Caki2 (cell line): Measurements from ENCODE around the gene USP6NL. TPM values are rescaled to one million over a fixed set of nuclear protein-coding genes. Genes with fewer than 3 reads are reported as not detected.

Source experiments
- DNase-seq: peaks from one replicate; pipeline ENCODE4 v3.0.0-alpha.2; 2015; ENCODE audit warnings: low read depth
- in situ Hi-C: cut with HindIII; loops from 2 replicates; pipeline ENCODE4 v1.10.0; 2016; ENCODE audit warnings: low sequenced_read_pairs, low pct_unique_long_range_greater_than_20kb, mixed read lengths
- total RNA-seq: library from RNA; depleted of rRNA; stranded (reverse); fragments of >200 nt; shearing (Covaris generic); gene quantifications from 2 replicates; pipeline ENCODE4 v1.2.3, GENCODE V29; 2014; ENCODE audit warnings: low replicate concordance

USP6NL gene
- total RNA-seq, 1 experiment from 2014 or later = 8.2 TPM

DNA sequence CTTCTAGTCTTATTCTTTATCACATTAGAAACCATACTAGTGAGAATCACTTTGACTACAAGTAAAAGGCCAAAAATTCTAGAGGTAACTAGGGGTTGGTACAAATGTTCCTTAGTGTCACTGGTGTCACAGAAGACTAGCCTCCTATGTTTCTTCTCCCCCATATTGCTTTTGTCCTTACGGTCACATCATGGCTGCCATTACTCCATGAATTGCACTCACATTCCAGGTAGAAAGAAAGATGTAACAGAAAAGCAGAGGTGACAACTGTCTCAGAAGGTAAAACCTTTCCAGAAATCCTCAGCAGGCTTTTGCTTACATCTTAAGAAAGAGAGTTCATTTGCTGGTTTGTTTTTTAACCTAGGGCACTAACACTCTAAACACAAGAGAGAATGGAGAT is 42.9 kb downstream of the USP6NL start:
- DNase-seq = no peak
- in situ Hi-C loops = no loop called here

DNA sequence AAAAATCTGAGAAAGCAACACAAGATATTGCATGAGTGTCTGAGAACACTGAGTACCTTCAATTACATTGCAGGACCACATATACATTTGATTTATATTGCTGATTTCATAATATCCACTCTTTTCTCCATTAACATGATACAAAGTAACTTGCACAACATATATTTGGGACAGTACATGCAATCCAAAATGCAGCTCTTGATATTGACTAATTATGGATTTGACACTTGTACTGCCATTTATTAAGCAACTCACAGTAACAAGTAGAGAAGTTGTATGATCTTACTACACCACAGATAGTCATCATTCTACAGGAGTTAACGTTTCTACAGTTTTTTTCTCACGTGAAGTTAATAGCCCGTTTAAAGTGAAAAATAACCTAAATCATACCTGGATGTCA is 46.7 kb downstream of the USP6NL start:
- no peak for DNase-seq
- in situ Hi-C loops = no loop called here

DNA sequence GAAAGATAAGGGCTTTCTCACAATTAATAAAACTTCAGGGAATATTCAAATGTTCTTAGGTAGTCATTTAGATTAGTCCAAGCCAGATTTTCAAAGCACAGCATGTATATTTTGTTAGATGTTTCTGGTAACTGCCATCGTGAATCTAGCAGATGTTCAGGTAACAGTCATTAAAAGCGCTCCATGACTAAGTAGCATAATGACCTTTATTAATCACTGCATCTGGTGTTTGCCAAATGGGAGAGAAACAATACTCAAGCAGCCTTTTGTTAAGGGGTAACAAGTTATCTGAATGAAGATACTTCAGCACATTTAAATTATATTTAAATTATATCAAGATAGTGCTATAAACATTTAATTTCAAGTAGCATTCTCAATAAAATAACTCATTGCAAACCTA is 47.5 kb downstream of the USP6NL start:
- no peak for DNase-seq
- in situ Hi-C loops = no loop called here

DNA sequence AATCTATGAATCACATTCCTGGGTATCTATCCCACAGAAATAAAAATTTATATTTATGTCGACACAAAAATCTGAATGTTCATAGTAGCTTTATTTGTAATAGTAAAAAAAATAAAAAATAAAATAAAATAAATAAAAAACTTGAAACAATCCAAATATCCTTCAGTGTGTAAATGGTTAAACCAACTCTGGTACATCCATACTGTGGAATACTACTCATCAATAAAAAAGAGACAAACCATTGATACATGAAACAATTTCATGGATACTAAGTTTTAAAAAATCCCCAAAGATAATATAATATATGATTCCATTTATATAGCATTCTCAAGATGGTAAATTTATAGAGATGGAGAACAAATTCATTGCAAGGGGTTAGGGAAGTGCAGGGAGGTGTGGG is 48.6 kb downstream of the USP6NL start:
- DNase-seq = no peak
- in situ Hi-C loops = no loop called here

DNA sequence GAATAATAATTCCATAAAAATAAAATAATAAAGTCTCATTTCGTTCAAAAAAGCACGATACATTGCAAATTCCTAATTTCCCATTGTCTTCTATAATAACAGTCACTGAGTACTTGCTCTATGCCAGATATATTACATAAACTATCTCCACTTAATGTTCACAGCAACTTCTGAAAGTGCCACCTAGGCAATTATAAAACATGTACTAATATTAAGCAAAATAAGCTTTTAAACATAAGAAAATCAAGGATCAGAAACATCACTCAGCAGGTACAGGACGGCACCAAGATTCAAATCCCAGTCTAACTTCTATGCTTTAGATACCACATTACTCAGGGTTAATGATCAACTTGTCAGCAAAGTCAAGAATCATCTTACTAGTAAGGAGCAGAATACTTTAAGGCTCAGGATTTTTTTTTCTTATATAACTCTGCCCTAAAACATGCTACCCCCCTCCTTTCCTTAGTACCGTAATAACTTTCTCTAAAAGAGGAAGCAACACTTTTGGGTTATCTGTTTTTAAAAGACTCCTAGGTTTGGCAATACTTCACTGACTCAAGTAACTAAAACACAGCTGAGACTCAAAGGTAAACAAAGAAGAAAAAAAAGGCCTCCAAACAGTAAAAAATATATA is 51.3 kb downstream of the USP6NL start:
- in situ Hi-C loops = no loop called here
- DNase-seq = peak; percentile 50

DNA sequence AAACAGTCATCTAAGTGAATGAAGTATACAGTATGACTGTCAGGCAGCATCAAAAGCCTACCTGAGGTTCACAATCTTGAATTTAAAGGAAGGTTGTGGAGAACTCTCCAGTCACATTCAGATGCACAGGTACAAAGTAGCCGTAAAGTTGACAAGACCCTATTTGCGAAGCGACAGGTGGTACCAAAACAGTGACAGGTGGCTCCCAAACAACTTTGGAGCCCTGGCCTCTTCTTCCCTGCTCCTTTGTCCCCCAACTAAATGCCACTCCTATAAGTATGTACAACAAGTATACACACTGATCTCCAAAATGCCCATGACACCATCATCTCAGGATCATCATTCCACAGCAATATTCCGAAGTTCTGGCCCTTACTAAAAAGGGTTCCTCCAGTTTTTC is 53.5 kb downstream of the USP6NL start:
- in situ Hi-C loops = no loop called here
- no peak for DNase-seq

DNA sequence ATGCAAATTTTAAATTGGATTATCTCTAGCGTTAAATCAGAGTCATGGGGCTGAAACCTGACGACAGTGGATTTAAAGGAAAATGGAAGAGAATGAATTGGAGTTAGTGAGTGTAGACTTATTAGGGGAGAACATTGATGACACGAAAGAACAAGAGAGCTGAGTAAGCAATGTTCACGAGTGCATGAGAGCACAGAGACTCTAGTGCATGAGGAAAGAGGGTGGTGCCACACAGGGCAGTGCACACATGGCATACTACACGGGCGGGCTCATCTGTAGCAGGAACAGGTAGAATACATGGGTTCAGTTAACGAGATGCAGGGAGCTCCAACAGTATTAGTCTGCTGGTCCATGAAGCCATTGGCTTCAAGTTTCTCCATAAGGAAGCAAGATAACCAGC is 53.9 kb downstream of the USP6NL start:
- in situ Hi-C loops = no loop called here
- DNase-seq = no peak

DNA sequence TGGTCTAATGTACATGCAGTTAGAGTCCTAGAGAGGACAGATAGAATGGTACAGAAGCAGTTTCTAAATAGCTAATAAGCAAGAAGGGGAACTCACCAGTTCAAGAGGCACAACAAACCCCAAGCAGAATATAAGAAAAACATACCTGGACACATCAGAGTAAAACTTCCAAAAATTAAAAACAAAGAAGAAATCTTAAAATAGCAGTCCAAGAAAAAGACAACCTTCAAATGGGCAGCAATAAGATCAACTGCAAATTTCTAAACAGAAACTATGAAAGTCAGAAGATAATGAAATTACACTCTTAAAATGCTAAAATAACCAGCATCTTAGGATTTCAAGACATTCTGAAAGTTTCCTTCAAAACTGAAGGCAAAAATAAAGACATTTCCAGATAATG is 55.9 kb downstream of the USP6NL start:
- in situ Hi-C loops = no loop called here
- DNase-seq = no peak

DNA sequence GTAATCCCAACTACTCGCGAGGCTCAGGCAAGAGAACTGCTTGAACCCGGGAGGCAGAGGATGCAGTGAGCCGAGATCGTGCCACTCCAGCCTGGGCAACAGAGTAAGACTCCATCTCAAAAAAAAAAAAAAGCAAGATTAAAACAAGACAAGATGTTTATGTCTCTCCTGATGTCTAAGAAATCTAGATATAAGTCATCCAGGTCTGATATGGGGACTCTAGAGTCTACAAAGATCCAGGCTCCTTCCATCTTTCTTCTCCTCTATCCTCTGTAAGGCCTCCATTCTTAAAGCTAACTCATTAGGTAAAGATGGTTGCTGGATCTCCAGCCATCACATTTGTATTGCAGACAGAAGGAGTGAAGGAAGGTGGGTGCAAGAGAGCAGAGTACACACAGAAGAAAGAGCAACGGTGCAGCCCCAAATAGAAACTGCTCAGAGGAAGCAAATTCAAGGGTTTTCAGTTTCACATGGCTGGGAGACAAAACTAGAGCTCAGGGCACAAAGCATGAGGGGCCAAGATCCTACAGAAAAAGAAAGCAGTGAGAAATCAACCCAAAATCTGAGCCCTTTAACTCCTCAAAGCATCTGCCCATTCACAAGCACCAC is 57.6 kb downstream of the USP6NL start:
- in situ Hi-C loops = no loop called here
- DNase-seq = no peak

DNA sequence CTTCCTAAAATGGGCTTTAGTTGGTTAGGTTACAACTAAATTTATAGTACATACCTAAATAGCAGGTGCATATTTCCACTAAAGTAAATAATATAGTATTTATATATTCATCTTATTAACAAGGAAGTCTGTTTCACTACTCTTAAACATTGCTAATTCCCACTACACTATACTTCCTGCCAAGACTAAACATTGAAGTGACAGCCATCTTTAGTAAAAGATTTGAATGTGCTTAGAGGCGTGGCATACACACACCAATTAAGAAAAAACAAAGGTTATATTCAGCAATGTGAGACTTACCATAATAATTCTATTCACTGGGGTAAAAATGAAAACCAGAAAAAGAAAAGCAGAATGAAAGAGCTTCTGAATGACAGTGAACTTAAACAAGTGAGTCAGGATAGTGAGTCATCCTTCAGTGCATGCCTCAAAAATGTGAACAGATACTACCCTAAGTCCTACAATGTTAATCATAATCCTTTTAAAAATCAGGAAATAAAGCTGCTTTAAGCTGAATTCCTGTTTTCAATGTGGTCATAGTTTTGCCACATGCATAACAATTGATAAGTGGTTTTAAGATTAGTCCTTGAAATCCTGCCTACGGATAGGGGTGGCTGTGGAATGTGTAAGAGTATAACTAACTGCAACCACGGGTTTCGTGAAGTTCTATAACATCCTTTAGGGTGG is 59.4 kb downstream of the USP6NL start:
- in situ Hi-C loops = no loop called here
- DNase-seq = peak; percentile 67

DNA sequence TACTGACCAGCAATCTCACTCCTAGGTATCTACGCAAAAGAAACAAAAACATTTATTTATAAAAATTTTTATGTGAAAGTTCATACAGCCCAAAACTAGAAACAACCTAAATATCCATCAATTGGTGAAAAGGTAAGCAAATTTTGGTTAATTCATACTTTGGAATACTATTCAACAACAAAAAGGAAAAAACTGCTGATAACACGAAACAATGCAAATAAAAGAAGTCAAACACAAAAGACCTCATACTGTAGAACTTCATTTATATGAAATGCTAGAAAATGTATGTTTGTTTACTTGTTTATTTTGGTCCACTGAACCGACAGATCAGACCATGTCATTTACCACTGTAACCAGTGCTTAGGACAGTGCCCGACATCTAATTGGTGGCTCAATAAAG is 60.3 kb downstream of the USP6NL start:
- in situ Hi-C loops = no loop called here
- no peak for DNase-seq

DNA sequence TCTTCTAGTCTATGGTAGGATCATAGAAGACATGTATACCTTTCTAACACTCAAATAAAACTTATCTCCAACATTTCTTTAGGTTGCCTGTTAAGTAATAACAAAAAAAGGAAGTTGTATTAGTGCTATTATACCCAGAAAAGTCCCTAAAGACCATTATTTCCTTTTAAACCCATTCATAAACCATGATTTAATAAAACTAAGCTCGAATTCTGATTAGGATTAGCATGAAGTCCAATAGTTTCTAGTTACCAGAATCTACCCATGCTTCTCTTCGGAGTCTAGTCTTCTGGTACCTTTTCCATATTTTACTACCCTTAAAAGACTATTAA is 62.7 kb downstream of the USP6NL start:
- in situ Hi-C loops = no loop called here
- DNase-seq = no peak

DNA sequence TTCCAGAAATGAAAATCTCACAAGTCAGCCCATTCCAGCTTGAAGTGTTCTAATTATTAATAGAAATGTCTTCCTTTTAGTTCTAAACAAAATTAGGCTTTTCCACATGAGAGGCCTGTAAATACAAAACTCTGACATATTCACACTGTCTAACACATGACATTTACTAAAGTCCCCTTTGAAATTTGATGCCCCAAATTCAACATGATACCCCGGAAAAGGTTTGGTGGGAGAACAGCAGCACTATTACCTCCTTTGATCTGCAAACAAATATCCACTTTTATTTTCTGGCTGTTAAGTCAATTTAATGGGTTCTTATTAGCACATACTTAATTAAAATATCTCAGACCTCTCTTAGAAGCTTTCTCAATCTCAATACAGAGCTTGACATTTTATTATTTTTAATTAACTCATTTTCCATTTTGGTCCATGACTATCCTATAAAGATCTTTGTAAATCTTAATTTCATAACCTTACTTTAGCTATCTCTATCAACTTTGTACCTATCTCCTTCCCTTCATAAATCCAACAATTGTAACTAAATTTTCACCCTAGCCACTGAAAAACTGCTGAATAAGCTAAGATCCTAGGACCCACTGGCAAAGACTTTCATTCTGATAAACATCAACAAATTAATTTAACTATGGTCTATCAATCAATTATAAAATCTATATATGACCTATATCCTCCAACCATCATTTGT is 63.2 kb downstream of the USP6NL start:
- no peak for DNase-seq
- in situ Hi-C loops = no loop called here

DNA sequence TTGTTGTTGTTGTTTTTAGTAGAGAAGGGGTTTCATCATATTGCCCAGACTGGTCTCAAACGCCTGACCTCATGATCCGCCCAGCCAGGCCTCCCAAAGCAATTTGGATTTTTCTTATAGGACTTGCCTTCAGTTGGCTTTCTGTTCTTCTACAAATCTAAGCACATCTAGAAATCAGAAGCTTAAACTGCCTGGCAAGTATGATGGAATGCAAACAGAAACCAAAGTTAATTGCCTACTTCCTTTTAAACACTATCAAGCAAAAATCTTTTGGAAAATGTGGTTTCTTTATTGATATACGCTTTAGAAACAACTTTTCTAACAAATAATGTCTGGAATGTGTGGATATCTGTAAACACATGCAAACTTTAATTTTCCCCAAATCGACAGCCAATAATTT is 64.9 kb downstream of the USP6NL start:
- no peak for DNase-seq
- in situ Hi-C loops = no loop called here

DNA sequence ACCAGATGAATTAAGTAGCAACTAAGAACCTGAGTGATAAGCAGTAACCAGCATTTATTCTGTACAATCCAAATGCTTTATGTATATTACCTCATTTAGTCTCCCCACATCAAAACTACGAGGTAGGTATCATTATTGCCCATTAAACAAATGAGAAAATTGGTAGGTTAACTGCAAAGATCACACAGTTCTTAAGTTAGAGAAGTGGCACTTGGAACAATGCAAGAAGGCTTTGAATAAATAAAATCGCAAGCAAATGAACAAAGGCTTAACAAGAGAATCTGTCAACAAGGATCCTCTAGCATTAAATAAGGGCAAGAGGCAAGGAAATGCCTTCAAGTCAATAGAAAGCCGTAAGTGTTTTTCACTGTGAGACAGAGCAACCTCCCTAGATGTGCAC is 70.2 kb downstream of the USP6NL start:
- in situ Hi-C loops = no loop called here
- no peak for DNase-seq

DNA sequence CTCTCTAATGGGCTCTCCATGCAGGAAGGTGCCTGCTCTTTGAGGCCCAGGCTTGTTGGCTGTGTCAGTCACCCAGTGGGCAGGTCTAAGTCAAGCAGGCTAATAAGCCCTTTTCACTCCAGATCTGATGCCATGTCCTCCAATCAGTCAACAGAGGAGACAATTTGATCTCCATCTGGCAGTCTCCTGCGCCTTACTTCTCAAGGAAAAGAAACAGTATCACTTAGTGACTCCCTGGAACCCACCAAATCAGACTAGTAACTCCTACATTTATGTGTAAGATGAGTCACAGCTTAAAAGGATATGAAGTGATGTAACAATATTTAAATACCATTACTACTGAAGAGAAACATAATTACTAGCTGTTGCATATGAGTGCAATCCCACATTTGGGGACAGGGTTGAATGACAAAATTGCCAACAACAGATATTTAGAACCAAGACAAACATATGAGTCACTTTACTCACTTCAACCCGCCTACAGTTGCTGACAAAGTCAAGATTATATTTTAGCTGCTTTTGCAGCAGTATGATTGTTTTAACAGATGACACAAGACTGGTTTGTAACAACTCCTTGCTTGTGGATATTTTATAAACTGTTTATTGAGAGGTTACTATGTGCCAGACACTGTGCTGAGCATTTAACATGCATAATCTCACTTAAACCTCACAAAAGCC is 72.1 kb downstream of the USP6NL start:
- in situ Hi-C loops = no loop called here
- DNase-seq = peak; percentile 18

DNA sequence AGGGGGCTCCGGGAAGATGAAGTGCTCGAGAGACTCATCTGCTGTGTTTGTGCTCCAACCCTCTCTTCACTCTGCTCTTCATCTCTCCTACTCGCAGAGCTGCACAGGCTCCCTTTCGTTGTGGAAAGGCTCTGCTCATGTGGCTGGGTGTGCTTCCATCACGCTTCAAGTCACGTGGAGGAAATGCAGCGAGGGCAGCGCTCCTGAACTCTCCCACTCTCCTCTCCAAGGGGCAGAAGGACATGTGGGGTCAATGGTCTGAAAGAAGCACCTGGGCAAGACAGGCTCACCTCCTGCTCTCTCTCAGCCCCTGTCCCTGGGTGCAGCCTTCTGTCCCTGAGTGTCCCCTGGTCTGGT is 72.6 kb downstream of the USP6NL start:
- in situ Hi-C loops = no loop called here
- DNase-seq = no peak

DNA sequence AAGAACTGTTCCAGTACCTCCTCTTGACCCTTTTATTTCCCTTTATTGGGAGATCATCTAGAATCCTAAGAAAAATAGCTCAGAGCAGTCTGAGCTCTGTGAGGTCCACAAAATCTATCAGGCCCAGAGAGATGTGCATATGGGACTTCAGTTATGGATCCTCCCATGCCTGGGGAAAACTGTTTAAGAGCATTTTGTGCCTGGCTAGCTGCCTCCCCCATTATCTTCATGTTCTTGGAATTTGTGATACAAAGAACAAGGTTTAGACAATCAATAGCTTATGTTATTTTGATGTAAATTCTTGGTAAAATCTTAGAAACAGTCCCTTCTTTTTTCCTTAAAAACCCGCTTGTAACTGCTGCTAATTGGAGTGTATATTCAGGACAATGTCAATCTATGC is 75.2 kb downstream of the USP6NL start:
- in situ Hi-C loops = no loop called here

DNA sequence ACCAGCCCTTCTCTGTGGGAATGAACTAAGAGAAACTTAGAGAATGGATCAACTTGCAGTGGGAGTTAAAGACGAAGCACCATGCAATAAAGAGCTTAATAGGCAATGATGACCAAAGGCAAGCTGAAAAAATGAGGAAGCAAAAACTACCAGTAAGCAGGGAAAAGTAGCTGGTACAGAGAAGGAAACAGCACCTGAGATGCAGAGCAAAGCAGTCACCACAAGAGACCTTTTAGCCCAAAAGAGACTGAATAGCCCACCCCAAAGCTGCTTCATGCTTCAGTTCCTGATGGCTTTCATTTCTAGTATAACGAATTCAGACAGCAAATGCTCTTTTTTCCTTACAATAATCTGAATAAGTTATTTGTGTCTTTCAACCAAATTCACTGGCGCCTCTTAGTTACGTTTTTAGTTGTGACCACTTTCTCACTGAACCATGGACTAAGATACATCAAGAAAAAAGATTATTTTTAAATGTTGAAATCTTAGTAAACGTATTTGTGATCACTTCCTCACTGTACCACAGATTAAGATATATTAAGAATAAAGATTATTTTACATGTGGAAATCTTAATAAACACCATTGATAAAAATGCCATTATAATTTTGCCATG is 76.0 kb downstream of the USP6NL start:
- no peak for DNase-seq
- in situ Hi-C loops = no loop called here

More for the DNA sequence above, 75.2 kb downstream of the USP6NL start:
- no peak for DNase-seq
